GM21737 (cell line): ENCODE data around the gene PTPRO.
"Not testable (repeated sequence)": the region's sequence is repeated elsewhere in the genome, so short reads cannot be mapped to it uniquely, and the experiment has no call there.

Source experiments
- ATAC-seq: cut with Tn5 transposase; IDR thresholded peaks from one replicate; pipeline ENCODE4 v1.9.1; 2021; ENCODE audit warnings: mild to moderate bottlenecking, moderate library complexity; ENCODE audit not compliant: unreplicated experiment

PTPRO gene

GRCh38 chr12:15599266-15600037, 277.1 kb downstream of the PTPRO start:
- ATAC-seq, result no peak

DNA sequence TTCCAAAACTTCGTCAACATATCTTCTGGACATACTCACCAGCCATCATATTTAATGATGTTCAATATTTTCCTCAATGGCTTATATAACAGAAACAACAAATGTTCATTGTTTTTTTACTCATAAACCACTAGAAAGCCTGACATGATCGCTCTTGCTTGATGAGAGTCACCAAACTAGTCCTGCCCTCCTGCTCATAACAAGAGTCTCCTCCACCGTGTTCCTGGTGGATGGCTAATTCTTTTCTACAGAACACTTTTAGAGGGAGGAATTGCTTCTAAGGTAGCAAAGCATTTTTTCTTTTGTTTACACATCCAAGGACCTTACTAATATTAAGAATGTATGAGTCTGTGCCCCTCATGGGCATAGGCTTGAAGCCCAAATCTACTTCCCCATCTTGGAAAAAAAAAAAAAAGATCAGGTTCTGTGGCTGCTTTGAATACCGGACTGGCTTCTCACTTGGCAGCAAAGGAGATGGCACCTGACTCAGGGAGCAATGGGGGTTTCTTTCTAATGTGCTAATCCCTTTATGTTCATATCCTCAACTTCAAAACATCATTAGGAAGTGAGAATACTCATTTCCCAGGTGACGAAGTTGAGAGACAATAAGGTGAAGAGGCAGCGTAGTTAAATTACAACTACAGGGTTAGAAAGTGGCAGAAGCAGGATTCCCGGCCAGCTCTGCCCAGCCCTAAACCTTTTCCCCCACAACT, 278.1 kb downstream of the PTPRO start:
- no peak for ATAC-seq

GRCh38 chr12:15601210-15601800, 279.0 kb downstream of the PTPRO start:
- no peak for ATAC-seq

DNA sequence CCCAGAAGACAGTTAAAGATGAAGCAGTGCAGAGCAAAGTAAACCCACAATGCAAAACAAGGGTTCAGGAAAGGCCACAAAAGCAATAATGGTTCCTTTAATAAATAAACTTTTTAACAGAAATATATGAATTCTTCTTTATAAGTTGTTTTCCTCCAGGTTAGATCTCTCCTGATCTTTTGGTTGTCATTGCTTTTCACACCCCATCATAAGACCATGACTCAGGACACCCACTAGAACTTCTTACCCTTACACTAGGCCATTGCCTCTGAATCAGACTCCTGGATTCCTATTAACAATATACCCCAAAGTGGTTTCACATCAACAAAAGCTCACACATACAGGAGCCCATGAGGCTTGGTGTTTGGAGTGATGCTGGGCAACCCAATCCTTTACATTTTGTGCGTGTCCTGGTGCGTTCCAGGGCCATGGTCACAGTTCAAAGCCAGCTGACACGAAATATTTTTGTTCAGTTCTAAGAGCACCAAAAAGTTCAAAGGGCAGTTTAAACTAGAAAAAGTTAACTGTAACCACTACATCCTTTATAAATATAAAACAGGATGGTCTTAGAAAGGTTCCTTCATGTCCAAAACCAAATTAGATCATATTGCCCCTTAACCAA, 279.9 kb downstream of the PTPRO start:
- no peak for ATAC-seq

DNA sequence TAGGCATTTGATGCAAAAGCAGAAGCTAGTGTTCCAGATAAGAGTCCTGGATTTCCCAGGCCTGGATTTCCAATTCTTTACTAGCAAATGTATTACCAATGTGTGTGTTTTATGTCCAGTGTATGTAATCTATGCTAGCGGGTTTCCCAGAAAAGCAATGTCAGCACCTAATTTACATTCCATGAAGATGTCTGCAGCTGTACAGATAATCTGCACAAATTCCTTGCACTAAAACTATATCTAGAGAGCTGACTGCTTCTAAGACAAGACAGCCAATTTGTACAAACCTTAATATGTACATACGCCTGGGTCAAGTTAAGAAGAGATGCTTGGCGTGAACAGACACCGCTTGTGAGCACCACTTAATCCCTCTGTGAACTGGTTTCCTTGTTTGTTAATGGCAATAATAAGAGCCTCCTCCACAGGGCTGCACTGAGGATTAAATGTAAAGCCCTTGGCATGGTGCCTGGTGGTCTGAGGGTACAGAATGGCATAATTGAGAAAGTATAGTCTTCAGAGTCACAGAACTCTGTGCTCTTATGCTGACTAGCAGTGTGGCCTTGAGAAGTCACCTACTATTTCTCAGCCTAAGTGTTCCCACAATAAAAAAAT, 281.3 kb downstream of the PTPRO start:
- no peak for ATAC-seq

GRCh38 chr12:15605881-15606590, 283.7 kb downstream of the PTPRO start:
- no peak for ATAC-seq

- no peak for ATAC-seq
These were observed 286.1 kb downstream of the PTPRO start for GRCh38 chr12:15608406-15608805.

- no peak for ATAC-seq
These were observed 286.6 kb downstream of the PTPRO start for GRCh38 chr12:15608941-15609340.

DNA sequence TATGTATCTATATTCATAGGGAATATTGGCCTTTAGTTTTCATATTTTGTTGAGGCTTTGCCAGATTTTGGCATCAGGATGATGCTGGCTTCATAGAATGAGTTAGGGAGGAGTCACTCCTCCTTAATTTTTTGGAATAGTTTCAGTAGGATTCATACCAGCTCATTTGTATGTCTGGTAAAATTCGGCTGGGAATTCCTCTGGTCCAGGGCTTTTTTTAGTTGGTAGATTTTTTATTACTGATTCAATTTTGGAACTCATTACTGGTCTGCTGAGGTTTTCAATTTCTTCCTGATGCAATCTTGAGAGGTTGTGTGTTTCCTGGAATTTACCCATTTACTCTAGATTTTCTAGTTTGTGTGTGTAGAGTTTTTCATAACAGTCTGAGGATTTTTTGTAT, 291.7 kb downstream of the PTPRO start:
- no peak for ATAC-seq

DNA sequence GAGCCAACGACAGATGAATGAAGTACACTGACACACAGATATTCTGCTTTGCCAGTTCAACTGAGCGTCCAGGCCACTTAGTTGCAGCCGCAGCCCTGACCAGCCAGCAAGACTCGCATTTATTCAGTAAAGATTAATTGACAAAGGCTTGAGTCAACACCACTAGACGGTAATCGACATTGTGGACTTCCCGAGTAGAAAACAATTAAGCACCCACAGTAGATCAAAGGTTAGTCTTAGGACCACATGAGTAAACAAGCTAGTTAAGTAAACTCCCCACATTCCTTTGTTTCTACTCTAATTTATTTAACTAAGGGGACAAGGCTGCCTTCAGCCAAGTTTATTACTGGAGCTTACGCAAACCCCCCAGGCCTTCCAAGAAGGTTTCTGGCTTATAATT, 294.2 kb downstream of the PTPRO start:
- not testable (repeated sequence) for ATAC-seq

- no peak for ATAC-seq
These were observed 298.6 kb downstream of the PTPRO start for GRCh38 chr12:15620741-15621539.

GRCh38 chr12:15625075-15625474, 302.8 kb downstream of the PTPRO start:
- no peak for ATAC-seq

DNA sequence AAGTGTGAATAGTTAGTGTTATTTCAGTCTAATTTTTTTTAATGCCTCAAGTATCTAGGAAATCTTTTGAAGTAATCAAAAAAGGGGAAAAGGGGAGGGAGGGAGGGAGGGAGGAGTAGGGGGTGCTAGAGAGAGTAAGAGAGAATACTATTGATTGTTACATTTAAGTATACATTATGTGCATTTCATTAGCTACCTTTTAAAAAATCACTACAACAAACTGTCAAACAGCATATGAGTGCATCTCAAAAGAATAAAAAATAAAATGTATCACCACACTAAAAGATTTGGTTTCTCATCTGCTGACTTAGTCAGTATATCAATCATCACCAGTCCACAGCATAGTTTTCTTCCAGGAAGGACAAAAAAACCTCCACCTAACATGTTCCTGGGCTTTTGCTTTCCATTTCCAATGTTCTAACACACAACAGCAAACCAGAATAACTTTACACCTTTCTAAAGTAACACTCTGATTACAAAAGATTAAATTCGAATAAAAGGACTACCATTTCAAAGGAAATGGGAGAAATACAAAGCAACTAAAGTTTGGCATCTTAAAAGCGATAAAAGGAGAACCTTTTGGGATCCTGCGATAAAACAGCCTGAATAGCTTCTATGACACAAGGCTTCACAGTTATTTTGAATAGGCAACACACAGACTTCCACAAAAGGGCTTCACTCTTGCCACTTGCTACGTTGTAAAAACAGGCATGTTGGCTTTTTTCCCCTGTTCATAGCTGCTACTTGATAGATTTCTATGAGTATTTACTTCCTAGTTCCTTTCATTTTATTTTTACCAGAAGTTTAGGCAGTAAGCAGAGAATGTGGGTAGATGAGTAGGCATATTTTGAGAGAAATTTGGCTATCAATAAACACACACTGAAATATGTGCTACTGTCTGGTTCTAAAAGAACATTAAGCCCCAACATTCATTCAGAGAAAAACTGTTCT, 306.0 kb downstream of the PTPRO start:
- no peak for ATAC-seq

DNA sequence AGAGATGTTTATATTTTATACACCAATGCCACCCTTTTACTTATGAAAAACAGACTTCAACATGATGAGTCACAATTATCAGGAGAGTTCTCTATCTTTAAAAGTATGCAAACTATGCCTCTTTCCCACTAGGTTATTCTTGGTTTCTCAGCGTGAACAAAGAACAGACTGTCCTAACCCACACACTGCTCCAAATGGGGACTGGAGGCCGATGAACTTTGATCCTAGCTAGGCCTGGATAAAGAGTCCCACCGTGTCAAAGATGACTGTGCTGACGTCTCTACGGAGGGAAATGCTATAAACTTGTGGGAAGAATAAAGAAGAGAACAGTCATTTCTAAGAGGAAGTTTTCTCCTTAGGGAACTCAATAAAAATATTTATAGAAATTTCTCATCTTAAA, 306.8 kb downstream of the PTPRO start:
- ATAC-seq, result no peak

- no peak for ATAC-seq
These were observed 307.5 kb downstream of the PTPRO start for GRCh38 chr12:15629761-15630160.

DNA sequence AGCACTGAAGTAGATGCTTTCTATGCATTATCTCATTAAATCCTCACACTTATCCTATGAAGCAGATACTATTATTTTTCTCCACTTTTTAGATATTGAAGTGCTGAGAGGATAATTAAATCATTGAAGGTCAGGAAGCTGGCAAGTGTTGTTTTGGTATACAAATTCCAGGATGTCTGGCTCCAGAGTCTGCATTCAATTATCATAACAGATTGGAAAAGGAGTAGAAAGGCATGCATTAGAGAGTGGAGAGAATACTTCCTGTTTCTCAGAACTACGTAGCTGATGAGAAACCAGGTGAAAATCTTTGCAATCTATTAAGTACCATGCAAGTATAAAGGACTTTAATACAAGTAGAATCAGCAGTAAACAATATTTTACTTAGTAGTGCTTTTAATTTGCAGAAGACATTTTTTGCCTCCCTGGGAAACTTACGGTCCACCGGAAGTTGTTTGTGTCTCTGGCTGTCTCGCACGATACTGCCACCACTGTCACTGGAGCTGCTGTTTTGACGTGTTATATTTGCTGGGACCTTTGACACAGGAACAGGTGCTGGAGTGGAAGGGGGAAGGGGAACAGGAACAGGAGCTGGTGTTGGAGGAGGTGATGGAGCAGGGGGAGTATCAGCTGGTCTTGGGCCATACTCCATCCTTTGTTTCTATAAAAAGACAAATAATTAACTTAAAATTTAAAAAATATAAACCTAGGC, 308.9 kb downstream of the PTPRO start:
- no peak for ATAC-seq

DNA sequence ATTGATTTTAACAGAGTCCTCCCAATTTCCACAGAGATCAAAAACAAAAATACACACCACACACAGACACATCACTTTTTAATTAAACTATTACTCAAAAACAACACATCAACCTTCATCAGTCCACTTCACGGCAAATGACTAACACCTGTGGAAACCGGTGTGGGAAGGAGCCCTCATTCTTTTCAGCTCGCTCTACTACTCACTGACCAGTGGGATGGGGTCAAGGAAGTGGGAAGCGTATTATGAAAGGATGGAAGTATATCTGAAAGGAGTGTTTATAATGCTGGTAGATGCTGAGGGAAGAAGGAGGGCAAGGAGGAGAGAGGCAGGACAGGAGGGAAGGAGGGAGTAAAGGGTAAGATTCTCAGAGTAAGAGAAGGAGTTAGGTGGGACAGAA, 310.4 kb downstream of the PTPRO start:
- no peak for ATAC-seq

- ATAC-seq, result no peak
These were observed 310.9 kb downstream of the PTPRO start for GRCh38 chr12:15633201-15633600.
